HPDE6-E6E7 (cell line): Measurements from ENCODE around the gene SART3.

Source experiments
- DNase-seq: peaks from one replicate; pipeline ENCODE4 v3.0.0; 2011; ENCODE audit warnings: missing footprints; ENCODE audit errors: extremely low spot score

Gene SART3, protein sequence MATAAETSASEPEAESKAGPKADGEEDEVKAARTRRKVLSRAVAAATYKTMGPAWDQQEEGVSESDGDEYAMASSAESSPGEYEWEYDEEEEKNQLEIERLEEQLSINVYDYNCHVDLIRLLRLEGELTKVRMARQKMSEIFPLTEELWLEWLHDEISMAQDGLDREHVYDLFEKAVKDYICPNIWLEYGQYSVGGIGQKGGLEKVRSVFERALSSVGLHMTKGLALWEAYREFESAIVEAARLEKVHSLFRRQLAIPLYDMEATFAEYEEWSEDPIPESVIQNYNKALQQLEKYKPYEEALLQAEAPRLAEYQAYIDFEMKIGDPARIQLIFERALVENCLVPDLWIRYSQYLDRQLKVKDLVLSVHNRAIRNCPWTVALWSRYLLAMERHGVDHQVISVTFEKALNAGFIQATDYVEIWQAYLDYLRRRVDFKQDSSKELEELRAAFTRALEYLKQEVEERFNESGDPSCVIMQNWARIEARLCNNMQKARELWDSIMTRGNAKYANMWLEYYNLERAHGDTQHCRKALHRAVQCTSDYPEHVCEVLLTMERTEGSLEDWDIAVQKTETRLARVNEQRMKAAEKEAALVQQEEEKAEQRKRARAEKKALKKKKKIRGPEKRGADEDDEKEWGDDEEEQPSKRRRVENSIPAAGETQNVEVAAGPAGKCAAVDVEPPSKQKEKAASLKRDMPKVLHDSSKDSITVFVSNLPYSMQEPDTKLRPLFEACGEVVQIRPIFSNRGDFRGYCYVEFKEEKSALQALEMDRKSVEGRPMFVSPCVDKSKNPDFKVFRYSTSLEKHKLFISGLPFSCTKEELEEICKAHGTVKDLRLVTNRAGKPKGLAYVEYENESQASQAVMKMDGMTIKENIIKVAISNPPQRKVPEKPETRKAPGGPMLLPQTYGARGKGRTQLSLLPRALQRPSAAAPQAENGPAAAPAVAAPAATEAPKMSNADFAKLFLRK

DNA sequence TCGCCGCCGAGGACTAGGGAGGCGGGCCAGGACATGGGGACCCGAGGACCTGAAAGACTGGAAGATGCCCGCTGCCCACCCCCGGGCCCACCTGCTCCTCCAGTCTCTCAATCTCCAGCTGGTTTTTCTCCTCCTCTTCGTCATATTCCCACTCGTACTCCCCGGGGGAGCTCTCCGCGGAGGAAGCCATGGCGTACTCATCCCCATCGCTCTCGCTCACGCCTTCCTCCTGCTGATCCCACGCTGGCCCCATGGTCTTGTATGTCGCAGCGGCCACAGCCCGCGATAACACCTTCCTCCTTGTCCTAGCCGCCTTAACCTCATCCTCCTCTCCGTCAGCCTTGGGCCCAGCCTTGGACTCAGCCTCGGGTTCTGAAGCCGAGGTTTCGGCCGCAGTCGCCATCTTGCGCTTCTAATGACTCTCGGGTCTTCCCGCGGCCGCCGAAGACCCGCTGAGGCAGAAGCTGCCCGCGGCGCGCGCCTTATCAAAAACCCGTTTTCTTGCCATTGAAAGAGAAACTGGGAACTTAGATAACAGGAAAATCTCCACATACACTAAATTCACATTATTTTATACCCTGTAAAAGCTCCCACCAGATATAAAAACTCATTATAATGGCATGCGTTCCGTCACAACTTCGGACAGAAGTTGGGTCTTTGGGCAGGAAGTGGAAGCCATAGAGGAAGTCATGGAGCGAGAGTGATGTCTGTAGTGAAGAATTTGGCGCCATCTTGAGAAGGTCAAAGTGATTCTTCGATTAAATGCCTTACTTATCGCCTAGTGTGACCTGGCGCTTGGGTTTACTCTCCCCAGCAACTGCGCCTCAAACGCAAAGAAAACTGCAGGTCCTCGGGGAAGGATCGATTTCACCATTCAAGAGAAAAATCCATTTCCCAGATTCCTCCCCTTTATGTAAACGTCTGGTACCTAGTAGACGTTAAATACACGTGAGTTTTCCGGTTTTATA lies at the start of gene SART3:
Gene SART3 (minus strand): TSS at position 422 of the 968 bp plus-strand sequence. CDS start 19 bp downstream, at position 403.
- peak; percentile 73 for DNase-seq

DNA sequence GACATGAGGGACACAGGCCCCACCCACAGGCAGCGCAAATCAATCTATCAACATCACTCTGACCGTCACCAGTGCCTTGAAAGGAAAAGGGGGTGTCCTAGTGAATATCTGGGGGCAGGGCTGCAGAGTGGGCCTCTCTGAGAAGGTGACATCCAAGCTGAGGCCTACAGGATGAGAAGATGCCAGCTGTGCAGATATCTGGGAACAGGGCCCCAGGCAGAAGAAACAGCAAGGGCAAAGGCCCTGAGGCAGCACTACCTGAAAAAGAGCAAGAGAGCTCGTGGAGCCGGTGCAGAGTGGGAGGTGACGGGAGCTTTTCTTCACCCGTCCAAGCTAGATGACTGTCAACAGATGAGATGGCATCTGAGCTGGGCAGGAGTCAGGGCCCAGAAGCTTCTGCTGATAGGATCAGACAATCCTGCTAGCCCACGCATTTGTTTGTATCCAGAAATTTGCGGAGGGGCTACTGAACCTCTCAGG lies 49.4 kb upstream of the SART3 start:
- DNase-seq: no peak

DNA sequence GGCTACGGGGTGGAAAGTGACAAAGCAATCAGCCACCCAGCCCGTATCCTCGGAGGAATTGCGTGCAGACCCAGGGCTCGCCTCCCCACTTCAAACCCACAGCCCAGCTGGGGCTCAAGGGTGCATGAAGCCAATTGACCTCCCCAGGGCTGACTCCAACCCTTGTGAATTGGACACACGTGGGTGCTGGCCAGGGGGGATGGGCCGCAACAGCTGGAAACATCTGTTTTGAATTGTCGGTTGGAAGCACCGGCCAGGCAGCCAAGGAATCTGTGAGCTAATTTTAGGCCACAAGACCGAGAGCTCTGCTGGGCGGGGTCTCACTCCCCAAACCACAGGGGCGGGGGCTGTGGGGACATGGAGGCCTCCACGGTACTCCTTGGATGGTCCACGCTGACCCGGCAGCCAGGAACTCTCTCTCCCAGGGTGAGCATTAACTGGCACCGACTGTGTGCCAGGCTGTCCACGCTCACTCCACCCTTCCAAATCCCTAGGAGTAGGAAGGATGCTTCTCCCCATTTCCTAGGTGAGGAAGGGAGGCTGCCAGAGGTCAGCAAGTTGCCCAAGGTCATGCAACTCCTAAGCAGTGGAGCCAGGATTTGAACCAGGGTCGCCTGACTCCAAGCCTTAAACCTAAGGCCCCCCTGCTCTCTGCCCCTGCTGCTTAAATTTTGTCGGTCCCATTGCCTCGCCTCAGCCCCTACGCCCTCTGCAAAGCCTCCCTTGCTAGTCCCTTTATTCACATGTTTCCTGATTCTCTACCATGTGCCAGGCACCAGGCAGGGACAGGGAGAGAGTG lies 48.8 kb upstream of the SART3 start:
- no peak for DNase-seq

DNA sequence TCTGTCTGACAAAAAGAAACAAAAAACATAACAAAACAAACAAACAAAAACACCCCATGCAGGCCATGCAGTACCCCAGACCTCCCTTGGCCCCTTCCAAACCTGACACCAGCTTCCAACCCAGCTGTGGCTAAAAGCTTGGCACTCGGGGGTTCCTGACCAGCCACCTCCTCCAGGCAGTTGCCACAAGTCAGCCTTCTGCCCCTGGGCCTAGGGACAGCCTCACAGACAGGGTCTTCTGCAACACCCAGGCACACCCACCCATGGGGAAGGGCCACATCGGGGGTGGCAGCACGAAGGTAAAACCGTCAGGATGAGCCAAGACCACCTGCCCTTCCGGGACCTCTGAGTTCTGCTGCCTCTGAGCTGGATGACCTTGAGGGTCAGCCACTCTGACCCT lies 47.6 kb upstream of the SART3 start:
- no peak for DNase-seq

DNA sequence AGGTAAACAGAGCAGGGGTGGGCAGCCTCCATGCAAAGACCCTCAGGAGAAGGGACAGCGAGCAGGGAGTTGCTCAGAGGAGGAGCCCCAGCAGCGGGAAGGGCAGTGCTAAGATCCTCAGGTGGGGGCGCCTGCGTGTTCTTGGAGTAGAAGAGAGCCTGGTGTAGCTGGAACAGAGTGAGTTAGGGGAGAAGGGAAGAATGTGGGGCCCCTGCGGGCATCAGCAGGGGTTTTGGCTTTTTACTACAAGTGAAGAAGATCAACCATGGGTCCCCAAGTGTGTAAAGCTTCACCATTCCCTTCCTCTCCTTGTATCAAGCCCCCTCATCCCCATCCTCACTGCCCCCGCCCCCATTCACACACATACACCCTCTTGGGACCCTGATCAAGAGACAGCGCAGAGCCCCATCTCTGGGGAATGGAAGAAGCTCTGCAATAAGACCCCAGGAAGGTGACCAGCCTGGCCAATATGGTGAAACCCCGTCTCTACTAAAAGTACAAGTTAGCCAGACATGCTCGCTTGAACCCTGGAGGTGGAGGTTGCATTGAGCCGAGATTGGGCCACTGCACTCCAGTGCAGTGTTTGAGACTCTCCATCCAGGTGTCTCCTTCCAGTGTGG lies 47.1 kb upstream of the SART3 start:
- DNase-seq: no peak

DNA sequence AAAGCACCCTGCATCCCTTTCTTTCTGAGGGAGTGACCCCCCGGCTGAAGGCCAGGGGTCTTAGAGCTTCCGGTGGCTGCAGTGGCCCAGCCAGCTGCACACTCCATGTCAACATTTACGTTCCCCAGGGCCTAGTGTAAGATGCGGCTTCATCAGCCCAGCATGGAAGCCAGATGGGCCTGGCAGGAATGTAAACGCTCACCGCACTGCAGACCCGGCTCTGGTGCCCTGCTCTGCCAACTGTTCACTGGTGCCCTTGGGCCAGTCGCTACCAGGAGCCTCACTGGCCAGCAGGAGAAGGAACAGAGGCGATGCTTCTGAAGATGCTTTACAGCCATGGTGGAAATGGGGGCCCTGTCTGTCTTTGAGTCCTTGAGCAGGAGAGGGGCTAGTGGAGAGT lies 45.5 kb upstream of the SART3 start:
- DNase-seq: no peak

DNA sequence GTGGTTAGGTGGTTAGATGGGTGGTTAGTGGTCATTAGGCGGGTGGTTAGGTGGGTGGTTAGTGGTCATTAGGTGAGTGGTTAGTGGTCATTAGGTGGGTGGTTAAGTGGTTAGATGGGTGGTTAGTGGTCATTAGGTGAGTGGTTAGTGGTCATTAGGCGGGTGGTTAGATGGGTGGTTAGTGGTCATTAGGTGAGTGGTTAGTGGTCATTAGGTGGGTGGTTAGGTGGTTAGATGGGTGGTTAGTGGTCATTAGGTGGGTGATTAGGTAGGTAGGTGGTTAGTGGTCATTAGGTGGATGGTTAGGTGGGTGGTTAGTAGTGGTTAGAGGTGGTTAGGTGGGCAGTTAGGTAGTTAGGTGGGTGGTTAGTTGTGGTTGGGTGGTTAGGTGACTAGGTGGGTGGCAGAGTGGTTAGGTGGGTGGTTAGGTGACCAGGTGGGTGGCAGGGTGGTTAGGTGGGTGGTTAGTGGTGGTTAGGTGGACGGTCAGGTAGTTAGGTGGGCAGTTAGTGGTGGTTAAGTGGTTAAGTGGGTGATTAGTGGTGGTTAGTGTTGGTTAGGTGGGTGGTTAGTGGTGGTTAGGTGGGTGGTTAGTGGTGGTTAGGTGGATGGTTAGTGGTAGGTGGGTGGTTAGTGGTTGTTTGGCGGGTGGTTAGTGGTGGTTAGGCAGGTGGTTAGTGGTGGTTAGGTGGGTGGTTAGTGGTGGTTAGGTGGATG lies 44.9 kb upstream of the SART3 start:
- DNase-seq: no peak

DNA sequence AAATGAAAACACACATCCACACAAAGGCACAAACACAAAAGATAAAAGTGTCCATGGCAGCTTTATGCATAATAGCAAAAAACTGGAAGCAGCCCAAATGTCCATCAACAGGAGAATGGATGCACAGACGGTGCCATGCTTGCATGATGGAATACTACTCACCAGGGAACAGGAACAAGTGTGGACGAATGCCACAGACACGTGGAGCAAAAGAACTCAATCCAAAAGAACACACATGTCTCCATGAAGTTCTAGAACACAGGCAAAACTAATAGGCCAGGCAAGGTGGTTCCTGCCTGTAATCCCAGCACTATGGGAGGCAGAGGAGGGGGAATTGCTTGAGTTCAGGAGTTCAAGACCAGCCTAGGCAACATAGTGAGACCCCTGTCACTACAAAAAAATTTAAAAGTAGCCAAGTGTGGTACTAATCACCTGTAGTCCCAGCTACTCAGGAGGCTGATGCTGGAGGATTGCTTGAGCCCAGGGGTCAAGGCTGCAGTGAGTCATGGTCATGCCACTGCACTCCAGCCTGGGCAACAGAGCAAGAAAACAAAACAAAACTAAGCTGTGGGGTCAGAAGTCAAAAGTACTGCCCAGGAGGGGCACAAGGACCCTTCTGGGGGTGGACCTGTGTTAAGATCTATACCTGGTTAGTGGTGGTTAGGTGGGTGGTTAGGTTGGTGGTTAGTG lies 44.2 kb upstream of the SART3 start:
- no peak for DNase-seq

DNA sequence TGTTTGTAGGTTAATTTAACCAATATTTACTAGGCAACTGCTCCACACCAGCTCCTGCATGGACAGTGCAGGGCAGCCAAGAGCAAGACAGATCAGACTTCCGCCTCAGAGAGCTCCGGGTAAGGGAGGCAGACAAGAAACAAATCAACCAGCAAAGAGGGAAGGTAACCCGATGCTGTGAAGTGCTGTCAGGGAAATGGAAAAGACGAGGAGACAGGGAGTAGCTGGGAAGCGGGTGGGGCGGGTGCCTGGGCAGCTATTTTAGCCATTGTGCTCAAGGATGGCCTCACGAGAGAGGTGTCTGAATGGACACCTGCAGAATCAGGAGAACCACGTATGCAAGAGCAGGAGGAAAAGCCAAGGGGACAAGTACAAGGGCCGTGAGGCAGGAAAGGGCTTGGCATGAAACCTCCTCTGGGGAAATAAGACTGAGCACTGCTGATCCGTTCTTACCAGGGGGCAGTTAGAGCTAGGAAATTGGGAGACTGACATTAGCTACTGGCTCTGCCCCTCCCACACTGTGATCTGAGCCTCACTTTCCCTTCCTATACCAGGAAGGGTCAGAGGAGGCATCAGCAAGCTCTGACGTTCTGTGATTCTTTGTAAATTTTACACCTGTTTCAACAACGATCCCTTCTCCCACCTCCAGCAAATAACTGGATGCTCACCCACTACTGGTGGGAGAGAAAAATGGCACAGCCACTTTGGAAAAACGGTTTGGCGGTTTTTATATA lies 43.4 kb upstream of the SART3 start:
- DNase-seq: no peak

DNA sequence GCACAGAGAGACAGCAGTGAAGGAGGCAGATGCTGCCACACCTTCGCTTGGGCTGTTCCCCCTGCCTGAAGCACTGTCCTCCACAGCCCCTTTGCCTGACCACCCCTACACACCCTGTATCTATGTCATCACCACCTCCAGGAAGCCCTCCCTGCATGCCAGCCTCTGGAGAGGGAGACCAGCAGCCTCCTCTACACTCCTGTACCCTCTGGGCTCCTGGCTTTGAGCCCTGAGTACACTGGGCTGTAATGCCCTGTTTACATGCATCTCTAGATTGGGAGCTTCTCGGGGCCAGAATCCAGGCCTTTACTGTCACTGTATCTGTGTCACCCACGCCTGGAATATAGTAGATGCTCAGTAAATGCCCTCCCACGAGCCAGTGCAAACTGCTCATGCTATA lies 42.8 kb upstream of the SART3 start:
- DNase-seq: no peak

DNA sequence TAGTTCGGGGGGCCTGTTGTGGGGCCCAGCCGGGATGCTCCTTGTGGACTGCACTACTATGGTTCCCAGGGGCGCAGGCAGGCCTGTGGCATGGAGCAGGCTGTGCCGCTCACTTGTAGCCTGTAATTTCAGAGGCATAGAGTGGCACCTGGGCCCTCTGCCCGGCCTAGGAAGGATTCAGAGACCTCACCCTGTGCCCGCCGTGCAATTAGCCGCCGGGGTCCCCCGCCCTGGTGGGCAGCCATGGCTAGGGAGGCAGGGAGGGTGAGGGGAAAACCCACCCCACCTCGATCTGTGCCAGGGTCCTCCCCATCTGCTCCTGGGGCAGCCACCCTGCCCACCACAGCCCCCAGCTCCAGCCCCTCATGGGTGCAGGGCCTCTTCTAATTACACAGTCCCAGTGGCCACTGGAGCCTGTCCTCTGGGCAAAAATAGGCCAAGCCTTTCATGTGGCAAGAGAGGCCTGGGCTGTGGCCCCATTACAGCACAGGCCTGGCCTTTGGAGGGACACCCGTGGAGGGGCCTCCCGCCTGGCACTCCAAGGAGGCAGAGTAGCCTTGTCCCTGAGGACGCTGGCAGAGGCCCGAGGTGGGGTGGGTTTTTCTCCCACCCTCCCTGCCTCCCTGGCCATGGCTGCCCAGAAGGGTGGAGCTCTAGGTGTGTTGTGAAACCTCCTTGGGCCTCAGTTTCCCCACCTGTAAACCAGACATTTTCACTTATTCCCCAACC lies 42.2 kb upstream of the SART3 start:
- no peak for DNase-seq

DNA sequence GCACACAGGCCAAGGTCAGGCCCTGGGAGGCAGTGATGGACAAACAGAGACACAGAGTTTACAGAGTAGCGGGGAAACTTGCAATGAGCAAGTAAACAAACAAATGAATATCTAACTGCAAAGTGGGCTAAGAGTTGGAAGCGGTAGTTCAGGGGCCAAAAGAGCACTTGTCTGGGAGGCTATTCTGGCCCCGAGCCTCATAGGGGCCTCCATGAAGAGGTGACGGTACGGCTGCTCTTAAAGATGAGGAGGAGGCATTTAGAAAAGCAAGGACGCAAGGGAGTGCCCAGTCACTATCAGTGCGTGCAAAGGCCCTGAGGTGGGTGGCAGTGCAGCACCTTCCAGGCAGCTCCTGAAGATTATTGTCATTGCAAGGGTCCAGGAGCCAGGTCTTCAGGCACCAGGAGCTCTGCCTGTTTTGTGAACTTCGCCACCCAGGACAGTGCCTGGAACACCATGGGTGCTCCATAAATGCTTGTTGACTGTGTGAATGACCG lies 41.3 kb upstream of the SART3 start:
- DNase-seq: no peak

DNA sequence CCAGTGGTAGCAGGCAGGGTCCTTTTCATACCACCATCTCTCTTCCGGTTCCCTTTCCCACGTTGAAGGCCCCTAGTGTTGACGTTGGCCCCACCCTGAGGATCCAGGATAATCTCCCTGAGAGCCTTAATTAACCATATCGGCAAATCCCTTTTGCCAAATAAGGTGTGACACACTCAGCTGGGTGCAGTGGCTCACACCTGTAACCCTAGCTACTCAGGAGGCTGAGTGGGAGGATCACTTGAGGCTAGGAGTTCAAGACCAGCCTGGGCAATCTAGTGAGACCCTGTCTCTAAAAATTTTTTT lies 39.7 kb upstream of the SART3 start:
- DNase-seq: no peak

DNA sequence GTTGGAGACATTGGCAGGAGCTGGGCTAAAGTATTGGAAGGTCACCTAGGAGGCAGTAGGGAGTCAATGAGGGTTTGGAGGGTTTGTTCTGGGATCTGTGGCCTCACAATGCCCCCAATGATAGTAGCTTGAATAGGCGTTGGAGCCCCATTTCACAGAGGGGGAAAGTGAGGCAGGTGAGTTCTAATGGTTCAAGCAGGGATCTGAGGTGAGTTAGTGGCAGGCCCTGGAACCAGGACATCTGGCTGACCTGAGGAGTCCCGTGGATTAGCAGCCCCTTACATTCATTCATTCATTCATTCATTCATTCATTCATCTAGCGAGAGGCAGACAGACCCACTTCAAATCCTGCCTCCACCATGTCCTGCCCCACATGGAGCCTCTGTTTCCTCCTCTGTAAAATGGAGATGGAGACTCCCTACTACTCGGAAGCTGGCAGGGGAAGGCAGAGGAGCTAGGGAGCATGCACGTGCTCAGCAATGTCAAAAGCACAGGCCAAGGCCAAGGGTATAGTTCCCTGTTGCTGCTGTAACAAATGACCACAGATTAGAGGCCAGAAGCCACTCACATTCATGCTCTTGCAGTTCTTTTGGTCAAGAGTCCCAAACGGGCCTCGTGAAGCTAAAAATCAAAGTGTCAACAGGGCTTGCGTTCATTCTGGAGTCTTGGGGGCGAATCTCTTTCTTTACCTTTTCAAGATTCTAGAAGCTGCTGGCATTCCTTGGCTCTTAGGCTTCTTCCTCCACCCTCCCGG lies 39.2 kb upstream of the SART3 start:
- DNase-seq: no peak

DNA sequence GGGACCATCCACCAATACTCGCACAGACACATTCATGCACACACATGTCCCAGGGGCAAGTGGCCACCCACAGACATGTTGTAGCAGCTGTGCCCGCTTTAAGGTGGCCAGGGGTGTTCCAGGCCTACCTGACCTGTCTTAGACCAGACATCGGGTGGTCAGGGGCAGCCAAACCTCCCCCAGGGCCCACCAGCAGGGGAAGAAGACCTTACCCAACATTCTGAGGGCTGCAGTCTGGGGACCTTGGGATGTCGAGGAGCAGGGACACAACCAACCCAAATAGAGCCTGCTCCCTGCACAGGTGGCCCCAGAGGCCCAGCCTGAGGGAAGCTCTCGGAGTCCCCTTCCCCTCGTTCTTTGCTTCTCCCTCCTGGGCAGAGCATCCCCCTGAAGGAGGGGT lies 38.6 kb upstream of the SART3 start:
- no peak for DNase-seq

DNA sequence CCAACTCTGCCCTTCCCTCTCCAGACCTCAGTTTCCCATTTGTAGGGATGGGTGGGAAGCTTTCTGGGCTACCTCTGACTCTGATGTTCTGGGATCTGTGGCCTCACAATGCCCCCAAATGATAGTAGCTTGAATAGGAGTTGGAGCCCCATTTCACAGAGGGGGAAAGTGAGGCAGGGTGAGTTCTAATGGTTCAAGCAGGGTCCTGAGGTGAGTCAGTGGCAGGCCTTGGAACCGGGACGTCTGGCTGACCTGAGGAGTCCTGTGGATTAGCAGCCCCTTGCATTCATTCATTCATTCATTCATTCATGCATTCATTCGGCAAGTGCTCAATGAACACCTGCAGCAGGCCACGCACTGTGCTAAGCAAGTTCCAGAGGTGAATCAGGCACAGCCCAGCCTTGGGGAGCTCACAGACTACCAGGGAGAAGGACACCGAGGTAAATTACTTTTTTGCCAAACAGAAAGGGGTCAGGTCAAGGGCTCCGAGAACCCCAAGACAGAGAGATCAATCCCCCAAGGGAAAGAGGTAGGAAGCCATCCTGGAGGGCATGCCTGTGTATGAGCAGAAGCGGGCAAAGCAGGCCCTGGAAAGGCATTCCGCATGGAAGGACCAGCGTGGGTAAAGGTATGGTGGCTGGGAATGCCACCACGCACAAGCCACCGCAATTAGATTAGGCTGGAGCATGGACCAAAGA lies 37.7 kb upstream of the SART3 start:
- no peak for DNase-seq
